ENCODE measurements around the gene WBP2NL.
A peak's percentile ranks its signal among the peaks of the same experiment; 100 is the strongest.
"Not testable (repeated sequence)": the region's sequence is repeated elsewhere in the genome, so short reads cannot be mapped to it uniquely, and the experiment has no call there.

The WBP2NL gene

GRCh38 chr22:42039271-42039670, 40.7 kb downstream of the WBP2NL start:
- no peak for DNase-seq

DNA sequence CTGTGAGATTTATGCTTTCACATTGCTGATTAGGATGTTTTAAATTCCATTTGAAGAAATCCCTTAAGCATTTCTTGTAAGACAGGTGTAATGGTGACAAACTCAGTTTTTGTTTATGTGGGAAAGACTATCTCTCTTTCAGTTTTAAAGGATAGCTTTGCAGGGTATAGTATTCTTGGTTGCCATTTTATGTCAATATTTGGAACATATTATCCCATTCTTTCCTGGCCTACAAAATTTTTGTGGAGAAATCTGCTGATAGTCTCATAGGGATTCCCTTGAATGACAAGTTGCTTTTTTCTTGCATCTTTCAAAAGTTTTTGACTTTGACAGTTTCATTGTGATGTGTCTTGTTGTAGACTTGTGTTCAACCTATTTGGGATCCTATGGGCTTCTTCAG, 43.2 kb downstream of the WBP2NL start:
- no peak for DNase-seq

DNA sequence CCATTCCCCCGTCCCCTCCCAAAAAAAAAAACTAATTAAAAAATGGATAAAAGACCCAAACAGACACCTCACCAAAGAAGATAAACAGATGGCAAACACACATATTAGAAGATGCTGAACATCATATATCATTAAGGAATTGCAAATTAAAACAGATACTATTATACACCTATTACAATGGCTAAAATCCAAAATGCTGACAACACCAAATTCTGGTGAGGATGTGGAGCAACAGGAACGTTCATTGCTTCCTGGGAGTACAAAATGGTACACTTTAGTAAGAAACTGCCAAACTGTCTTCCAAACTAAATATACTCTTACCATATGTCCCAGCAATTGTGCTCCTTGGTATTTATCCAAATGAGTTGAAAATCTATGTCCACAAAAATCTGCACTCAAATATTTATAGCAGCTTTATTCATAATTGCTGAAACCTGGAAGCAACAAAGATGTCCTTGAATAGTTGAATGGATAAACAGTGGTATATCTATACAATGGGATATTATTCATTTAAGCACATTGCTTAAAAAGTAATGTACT, 52.1 kb downstream of the WBP2NL start:
- no peak for DNase-seq

DNA sequence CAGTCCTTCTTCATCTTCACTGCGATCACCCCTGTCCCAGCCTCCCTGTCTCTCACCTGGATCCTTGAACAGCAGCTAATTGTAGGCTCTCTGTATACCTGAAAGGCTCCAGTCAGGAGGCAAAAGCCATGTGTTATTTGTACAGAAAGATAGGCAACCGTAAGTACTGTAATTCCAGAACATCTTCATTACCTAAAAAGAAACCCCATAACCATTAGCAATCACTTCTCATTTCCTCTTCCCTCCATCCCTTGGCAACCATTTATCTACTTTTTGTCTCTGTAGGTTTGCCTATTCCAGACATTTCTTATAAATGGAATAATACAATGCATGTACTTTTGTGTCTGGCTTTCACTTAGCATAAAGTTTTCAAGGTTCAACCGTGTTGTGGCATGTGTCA, 54.2 kb downstream of the WBP2NL start:
- DNase-seq = no peak

DNA sequence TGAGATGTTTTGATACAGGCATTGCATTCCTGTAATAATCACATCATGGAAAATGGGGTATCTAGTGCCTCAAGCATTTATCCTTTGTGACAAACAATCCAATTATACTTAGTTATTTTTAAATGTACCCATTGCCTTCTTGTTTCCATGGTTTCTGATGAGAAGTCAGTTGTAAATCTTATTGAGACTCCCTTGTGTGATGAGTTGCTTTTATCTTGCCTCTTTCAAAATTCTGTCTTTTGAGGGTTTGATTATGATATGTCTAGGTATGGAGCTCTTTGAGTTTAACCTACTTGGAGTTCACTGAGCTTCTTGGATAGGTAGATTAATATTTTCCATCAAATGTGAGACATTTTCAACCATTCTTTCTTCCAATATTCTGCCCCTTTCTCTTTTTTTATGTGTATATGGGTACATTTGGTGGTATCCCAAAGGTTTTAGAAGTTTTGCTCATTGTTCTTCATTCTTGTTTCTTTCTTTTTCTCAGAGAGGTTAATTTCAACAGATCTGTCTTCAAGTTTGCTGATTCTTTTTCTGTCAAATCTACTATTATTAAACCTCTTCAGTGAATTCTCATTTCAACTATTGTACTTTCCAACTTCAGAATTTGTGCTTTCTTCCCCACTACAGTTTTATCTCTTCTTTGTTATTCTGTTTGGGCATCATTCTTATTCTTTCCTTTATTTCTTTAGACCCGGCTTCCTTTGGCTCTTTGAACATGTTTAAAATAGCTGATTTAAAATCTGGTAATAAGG, 58.3 kb downstream of the WBP2NL start:
- no peak for DNase-seq

DNA sequence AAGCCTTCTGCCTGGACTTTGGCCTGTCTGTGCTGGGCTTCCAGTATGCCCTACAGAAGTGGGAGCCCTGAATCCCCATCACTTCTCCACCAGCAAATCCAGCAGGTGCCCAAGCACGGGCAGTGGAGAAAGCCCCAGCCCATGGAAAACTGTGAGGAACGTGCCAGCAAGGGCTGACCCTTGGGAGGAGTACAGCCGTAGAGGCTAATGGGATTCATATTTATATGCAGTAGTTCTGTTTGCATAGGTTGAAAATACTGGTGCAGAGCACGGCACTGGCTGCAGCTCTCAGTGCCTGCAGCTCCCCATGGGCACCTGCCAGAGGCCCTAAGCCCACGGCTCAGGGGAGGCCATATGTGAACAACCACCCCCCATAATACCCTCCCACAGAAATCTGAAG, 61.9 kb downstream of the WBP2NL start:
- no peak for DNase-seq

- no peak for DNase-seq
Observed at GRCh38 chr22:42061041-42061440, 62.5 kb downstream of the WBP2NL start.

- no peak for DNase-seq
Observed at GRCh38 chr22:42062506-42063170, 64.0 kb downstream of the WBP2NL start.

DNA sequence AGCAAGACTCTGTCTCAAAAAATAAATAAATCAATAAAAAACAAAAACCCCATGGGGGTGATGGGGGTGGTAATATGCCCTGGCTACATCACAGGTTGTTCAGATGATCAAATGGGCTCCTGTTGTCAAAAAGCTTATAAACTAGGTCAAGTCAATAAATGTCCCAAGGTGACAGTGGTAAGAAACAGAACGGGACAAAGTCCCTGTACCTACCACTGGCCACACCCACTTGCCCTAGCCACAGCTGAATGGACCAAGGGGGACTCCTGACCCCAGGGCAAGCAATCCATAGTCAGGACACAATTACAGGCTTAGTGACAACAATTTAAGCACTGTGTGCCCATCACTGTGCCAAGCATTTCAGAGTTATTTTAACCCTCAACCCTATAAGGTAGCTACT, 66.0 kb downstream of the WBP2NL start:
- no peak for DNase-seq

DNA sequence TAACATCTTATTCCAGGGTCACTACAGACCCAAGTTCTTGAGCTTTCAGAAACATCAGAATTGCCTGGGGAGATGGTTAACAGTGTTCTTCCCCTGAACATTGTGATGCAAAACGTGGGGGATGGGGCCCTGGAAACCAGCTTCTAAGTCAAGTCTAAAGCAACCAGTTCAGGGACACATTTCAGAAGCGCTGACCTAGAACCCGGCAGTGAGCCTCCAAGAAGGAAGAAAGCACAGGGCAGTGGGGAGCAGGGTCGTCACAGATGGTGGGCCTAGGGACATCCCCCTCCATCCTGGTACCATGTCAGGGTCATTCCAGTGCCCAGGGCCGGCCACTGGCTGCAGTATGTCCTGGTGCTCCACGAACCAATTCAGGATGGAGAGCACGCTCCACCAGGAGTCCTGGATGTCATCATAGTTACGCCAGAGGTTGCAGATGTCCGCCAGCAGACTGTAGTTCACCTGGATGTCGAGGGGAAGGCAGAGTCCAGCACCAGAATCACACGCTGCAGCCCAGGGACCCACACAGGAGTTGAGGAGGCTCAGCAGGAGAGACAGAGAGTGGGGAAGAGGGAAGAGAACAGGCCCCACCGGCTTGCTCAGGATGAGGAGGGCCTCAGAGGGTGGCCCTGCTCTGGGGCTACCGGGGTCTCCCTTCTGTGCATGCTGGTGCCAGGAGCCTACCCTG, 67.0 kb downstream of the WBP2NL start:
- DNase-seq = no peak

GRCh38 chr22:42066126-42066761, 67.7 kb downstream of the WBP2NL start:
- peak; percentile 40 for DNase-seq

DNA sequence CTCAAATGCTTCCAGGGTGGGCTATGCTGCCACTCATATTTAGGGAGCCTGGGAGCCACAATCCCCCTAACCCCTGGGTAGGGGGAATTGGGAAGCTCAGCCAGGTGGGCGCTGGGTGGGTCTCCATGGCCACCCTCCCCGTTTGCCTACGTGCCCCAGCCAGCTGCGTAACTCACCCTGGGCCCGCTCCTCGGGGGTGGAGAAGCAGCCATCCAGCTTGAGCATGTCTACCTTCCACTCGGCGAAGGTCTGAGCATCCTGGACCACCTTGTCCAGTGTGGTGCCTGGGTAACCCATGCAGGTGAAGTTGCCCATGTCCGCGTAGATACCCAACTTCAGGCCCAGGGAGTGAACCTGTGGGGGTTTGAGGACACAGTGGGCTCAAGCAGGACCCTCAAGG, 68.3 kb downstream of the WBP2NL start:
- DNase-seq = no peak

GRCh38 chr22:42067671-42068251, 69.2 kb downstream of the WBP2NL start:
- no peak for DNase-seq

DNA sequence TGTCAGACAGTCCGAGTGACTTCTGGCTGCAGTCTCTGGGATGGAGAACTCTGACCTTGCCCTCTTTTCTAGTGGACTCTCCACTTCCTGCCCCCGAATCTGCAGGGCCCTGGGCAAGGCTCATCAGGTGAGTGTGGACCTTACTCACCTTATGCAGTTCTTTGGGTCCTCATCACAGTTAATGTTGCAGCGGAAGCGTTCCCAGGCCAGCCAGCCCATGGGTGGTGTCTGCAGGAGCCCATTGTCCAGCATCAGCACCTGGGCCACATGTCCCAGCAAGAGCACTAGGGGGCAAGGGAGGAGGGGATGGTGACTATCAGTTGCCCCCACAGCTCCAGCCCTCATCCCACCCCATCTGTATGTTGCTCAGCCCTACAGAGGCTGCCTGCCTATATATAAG, 69.7 kb downstream of the WBP2NL start:
- no peak for DNase-seq

DNA sequence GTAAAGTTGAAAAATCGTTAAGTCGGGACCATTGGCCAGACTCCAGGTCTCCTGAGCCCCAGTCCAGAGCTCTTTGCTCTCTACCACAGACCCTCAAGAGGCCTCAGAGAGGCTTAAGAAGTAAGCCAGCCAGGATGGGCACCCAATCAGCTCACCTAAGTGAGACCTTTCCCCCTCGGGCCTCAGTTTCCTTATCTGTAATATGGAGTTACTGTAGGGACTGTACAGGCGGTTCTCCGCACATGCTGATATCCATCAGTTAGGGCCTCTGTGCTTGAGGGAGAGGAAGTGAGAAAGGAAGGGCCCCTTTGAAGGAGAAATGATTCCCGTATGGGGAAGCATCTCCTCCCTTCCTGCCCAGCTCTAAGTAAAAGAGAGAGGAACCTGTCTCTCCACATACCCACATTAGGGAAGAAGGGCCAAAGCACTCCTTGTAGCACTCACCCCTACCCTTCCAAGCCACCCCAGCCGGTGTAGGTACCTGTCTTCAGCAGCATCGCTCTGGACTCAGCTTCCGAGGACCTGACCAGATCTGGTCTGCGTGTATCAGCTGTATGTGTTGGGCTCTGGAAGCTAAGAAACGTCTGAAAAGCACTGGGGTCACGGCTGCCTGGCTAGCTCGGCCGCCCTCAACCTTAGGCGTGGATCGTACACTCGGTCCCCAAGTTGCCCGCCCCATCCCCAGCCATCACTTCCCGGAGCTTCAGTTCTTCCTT, 71.4 kb downstream of the WBP2NL start:
- peak; percentile 22 for DNase-seq

DNA sequence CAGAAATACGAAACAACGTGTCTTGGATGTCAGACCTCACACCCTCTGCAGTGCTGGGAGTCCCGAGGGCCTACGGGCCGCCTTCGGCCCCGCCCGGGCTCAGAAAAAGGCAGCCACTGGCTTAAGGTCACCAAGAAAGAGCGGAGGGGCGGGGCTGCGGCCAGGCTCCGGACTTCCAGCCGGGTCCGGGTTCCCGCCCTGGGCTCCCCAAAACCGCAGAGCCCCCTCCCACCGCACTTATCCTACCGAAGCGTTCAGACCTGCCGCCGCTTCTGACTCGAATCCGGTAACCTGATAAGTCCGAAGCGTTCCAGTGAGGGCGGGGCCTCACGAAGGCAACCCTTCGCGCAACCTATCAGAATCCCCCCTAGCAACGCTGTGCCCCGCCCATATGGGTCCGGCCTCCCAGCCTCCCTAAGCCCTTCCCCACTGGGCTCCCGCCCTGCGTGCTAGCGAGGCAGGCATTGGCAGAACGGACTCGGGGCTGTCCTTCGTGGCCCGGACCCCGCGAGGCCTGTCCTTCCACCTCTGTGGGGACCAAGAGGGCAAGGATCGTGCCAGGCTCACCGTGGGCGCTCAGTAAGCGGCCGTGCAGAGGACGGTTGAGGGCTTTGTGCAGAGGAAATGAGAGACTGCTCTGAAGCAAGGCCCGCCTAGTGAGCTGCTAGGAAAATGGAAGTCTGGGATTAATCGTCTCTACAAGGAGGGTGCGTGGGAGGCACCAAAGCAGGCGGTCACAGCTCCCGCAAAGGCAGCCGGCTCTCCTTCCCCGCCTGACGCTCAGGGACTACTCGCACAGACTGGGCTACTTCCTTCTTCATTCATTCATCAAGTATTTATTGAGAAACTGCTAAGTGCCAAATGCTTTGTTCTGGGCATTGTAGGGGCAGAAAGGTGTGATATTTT, 72.2 kb downstream of the WBP2NL start, which contains the start of gene NAGA:
NAGA (minus strand) TSS at position 296 of the 906 bp plus-strand sequence. CDS start 515 bp downstream, outside the sequence.
- DNase-seq = peak; percentile 84

DNA sequence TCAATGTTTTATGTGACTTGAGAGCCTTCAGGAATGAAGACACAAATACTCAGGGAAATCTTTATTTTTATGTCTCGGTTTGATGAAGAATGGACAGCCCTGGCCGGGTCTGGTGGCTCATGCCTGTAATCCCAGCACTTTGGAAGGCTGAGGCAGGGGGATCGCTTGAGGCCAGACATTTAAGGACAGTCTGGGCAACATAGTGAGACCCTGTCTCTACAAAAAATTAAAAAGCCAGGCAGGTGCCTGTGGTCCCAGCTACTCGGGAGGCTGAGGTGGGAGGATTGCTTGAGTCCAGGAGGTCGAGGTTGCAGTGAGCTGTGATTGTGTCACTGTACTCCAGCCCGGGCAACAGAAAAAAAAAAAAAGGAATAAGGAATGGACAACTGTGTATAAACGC, 72.9 kb downstream of the WBP2NL start:
- DNase-seq = not testable (repeated sequence)

DNA sequence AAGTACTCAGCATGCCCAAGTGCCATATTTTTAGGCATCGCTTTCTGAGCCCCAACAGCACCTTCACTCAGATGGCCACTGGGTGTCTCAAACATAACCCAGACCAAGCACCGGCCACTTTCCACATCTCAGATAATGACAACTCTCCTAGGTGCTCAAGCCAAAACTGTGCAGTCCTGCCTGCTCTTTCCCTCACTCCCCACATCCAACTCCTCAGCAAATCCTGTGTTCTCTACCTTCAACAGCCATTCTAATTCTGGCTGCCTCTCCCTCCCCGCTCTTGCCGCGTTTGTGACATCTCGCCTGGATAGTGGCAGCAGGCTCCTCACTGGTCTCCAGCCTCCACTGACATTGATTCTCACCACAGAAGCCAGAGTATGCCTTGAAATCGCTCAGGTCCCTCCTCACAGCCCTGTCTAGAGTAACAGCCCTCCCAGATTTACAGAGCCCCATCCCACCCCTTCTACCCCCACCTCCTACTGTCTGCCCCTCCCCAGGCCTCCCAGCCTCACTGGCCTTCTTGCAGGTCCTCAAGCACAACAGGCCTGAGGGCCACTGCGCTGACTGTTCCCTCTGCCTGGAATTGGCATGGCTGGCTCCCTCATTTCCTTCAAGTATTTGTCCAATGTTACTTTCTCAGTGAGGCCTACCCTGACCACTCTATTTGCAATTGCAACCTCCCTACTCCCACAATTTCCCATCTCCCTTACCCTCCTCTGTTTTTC, 74.2 kb downstream of the WBP2NL start:
- no peak for DNase-seq

DNA sequence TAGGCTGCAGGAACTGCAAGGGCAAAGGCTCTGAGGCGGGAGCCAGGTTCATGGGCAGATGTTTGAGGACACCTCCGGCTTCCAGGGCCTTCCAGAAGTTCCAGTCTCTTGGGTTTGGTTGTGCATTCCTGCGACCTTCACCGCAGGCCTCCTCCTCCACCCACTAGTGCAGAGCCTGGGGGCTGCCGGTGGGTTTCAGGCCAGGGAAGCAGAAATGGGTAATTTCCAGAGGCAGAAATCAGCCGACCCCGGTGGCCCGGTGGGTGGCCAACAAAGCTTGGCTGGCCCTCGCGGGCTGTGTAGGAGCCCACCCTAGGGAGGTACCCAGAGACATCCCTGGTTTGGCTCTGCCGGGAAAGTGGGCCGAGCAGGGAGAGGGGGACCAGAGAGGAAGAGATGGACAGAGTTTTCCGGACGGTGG, 75.0 kb downstream of the WBP2NL start:
- no peak for DNase-seq

DNA sequence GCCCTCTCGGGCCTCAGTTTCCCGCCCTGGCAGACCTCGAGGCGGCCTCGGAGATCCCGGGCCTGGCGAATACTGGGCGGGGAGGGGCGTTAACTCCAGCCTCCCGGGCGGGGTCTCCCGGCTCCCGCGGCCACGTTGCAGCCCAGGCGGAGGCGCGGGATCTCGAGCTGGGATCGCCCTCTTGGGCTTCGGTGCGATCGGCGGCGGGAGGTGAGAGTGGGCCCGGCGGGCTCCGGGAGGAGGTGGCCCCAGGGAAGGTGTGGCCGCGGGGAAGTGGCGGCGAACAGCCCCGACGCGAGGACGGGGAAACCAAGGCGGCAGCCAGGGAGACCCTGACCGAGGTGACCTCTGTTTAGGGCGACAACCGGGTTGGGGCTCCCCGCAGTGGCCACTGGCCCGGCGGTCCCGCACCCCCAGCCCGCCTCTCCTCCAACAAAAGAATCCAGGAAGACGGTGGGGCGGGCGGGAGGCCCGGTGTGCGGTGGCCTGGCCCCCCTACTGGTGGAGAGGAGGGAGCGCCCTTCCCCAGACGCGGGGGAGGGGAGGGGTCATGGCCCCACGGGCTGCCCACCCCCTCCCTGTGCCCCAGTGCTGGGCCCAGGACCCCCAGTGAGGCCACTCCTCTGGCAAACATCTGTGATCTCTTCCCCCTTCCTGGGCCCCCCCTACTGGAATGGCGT, 75.7 kb downstream of the WBP2NL start, which contains the start of gene PHETA2:
PHETA2 (plus strand) TSS at position 117 of the 680 bp plus-strand sequence. CDS start 3,046 bp downstream, outside the sequence.
- no peak for DNase-seq

All from DMS79 treated with DMSO at 0.1 percent for 48 hours (cell line).